ENCODE measurements around the gene TDRD6.
"Not testable (repeated sequence)": the region's sequence is repeated elsewhere in the genome, so short reads cannot be mapped to it uniquely, and the experiment has no call there.

Gene TDRD6

GRCh38 chr6:46744159-46744725, 56.6 kb downstream of the TDRD6 start:
- DNase-seq: not testable (repeated sequence)

- DNase-seq: no peak
Observed at GRCh38 chr6:46745973-46746372, 58.3 kb downstream of the TDRD6 start.

- DNase-seq: no peak
Observed at GRCh38 chr6:46746696-46747095, 59.0 kb downstream of the TDRD6 start, which contains the start of gene ANKRD66. Gene ANKRD66 (plus strand): TSS chr6:46746933. CDS start chr6:46751949, 5,016 bp downstream.

GRCh38 chr6:46748940-46749503, 61.3 kb downstream of the TDRD6 start:
- DNase-seq: no peak

- no peak for DNase-seq
Observed at GRCh38 chr6:46749731-46750130, 62.0 kb downstream of the TDRD6 start.

- no peak for DNase-seq
Observed at GRCh38 chr6:46751658-46752057, 64.0 kb downstream of the TDRD6 start.
